Left lobe of liver (tissue), 2 donors: Measurements from ENCODE around the gene PFKFB1. TPM values are rescaled to one million over a fixed set of nuclear protein-coding genes. Genes with fewer than 3 reads are reported as not detected.
A peak's percentile ranks its signal among the peaks of the same experiment; 100 is the strongest.

Experiments used
- ATAC-seq: fragments of 200-7000 bp; cut with Tn5 transposase; one replicate; pipeline ENCODE4 v1.9.1; 2020; ENCODE audit warnings: mild to moderate bottlenecking, moderate library complexity
- DNase-seq: peaks from one replicate; pipeline ENCODE4 v3.0.0-alpha.2; 2020; ENCODE audit warnings: low spot score
- total RNA-seq: library from RNA; stranded (reverse); gene quantifications from one replicate; pipeline ENCODE4 v1.2.1, GENCODE V29; 2021
- donor health status: DM: no; HTN: no; CAD: no; lungs with moderate emphysema.
- donor health status: DM: no; HTN: yes; CAD: no.

Gene PFKFB1
- total RNA-seq, 1 donor from 2014 or later = 24.0 TPM

- no peak for DNase-seq
These were observed 65.1 kb downstream of the PFKFB1 start for GRCh38 chrX:54928876-54929275.

GRCh38 chrX:54926978-54927377 lies 67.0 kb downstream of the PFKFB1 start:
- no peak for ATAC-seq
- no peak for DNase-seq

More at GRCh38 chrX:54928876-54929275, 65.1 kb downstream of the PFKFB1 start:
- peak; percentile 11 for ATAC-seq

DNA sequence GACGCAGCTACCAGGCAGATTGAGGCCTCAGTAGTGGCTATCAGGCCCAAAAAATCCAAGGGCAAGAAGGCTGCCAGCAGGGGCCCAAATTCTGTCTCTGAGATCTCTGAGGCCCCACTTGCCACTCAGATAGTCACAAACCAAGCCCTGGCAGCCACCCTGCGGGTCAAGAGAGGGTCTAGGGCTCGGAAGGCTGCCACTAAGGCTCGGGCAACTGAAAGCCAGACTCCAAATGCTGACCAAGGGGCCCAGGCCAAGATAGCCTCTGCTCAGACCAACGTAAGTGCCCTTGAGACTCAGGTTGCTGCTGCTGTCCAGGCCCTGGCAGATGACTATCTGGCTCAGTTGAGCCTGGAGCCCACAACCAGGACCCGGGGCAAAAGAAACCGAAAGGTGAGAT lies 70.6 kb downstream of the PFKFB1 start:
- no peak for ATAC-seq
- DNase-seq = no peak

DNA sequence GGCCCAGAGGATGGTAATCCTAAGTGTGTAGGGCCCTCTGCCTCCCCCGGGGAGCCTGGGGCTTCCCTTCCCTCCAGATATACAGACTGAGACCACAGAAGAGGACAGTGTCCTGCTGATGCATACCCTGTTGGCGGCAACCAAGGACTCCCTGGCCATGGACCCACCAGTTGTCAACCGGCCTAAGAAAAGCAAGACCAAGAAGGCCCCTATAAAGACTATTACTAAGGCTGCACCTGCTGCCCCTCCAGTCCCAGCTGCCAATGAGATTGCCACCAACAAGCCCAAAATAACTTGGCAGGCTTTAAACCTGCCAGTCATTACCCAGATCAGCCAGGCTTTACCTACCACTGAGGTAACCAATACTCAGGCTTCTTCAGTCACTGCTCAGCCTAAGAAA lies 71.4 kb downstream of the PFKFB1 start:
- ATAC-seq (no peak), DNase-seq (no peak)

DNA sequence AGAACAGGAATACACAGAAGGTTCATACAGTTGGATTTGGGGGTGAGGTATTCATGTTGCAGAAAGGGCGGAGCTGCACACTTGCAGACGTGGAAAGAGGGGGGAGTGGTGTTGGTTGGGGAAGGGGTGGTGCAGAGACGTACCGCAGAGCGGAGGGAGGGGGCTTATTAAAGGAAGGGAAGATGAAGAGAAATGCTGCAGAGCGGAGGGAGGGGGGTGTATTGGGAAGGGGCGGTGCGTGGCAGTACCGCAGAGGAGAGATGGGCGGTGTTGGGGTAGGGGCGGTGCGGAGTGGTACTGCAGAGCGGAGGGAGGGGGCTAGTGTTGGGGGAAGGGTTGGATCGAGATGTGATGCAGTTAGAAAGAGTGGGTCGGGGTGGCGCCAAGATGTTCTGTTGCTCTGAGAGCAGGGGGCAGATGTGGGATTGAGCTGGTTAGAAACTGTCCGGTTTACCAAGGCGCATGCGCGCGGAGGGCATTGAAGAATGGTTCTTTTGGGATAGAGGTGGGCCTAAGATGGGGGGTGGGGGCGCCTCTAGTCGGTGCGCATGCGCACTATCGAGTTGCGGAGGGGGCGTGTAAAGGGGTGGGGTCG lies 72.5 kb downstream of the PFKFB1 start:
- no peak for ATAC-seq

DNA sequence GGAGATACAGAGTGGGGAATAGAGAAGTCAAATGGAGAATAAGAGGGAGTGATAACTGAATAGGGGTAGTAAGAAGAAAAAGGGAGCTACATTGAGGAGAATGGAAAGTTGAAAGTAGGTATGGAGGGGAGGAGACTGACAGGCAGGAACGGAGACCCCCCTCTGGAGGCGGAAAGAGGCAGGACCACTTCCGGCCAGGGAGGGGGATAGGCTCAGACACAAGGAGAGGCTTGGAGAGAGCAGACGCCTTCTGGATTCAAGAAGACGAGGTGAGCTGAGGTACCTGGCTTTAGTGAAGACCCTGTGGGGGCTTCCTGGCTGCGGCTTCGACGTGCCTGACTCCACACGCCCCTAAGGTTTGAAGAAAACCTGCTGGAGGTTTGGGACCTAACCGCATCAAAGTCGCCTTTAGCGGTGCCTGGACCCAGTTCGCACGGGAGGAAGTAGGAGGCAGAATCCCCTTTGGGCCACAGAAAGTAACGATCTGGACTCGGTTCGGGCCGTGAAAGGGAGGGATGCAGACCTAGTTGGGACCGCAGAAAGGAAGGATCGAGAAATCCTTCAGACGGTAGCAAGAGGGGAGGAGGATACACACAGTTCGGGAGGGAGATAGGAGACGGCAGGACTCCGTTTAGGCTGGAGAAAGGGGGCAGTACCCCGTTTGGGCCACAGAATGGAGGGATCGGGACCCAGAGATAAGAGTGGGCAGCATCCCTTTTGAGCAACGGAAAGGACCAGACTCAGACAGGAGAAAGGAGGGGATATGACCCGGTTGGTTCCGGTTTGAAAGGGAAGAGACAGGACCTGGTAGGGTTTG lies 73.2 kb downstream of the PFKFB1 start, which contains the start of gene TRO:
Gene TRO (plus strand): TSS at position 215 of the 817 bp plus-strand sequence. CDS start 1,423 bp downstream, outside the sequence.
- no peak for DNase-seq
- no peak for ATAC-seq

More for the DNA sequence above, 72.5 kb downstream of the PFKFB1 start:
- DNase-seq = no peak

DNA sequence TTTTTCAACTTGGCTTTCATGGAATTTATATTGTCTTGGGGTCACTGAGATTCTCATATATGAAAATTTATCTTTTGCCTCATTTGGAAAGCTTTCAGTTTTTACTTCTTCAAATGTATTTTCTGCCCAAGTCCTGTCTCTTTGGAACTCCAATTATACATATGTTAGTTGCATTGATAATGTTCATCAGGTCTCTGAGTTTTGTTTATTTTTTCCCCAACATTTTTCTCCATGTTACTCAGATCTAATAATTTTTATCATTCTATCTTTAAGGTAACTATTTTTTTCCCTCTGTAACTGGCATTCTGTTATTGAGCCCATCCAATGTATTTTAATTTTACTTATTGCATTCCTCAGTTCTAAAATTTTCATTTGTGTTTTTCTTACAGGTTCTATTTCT lies 84.0 kb downstream of the PFKFB1 start:
- DNase-seq (no peak), ATAC-seq (no peak)

DNA sequence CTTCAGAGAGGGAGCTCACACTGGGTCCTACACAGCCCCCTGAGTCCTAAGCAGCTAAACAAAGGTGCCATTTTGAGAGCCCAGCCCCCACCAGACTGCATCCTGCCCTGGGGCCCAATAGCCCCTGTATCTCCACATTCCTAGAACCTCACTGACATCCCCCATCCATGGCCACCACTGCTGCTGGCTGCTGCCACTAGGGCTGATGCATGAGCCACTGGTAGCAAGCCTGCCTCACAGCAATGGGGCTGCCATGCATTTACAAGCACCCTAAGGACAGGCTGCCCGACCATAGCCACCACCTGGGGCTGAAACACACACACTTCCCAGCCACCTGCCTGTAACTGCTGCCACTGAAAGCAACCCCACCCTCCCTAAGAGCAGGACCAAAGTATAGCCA lies 99.8 kb downstream of the PFKFB1 start:
- no peak for ATAC-seq
- no peak for DNase-seq

- DNase-seq = no peak
- ATAC-seq = peak; percentile 90
These were observed 102.4 kb downstream of the PFKFB1 start for GRCh38 chrX:54891573-54891972.

DNA sequence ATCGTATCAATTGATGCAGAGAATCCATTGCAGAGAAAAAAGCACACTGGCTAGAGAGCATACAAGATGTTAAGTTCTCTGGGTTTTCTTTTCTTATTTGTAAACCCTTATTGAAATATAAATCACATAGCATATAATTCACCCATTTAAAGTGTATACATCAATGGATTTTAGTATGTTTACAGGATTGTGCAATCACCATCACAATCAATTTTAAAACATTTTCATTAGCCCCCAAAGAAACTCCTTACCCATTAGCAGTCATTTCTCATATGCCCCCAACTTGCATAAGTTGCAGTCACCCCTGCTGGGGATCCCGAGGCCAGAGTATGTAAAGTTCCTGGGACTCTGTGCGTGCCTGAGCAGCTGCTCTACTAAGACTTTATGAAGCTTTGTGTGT lies 108.2 kb downstream of the PFKFB1 start:
- DNase-seq (no peak), ATAC-seq (no peak)

Other genes starting within 250 kb of the PFKFB1 start
- gene ITIH6, start 195.9 kb downstream of the PFKFB1 start, total RNA-seq = not detected
- gene MAGED2, start 186.4 kb downstream of the PFKFB1 start, total RNA-seq = 27.2 TPM
- gene TRO, start 73.4 kb downstream of the PFKFB1 start, total RNA-seq = 0.70 TPM
- gene APEX2, start 6.2 kb upstream of the PFKFB1 start, total RNA-seq = 6.7 TPM
- gene ALAS2, start 36.8 kb upstream of the PFKFB1 start, total RNA-seq = 1.9 TPM
- gene PAGE2B, start 80.8 kb upstream of the PFKFB1 start, total RNA-seq = not detected
- not detected for gene PAGE2, start 94.8 kb upstream of the PFKFB1 start, total RNA-seq
- gene PAGE5, start 226.2 kb upstream of the PFKFB1 start, total RNA-seq = 0.73 TPM